ENCODE results near the gene RAD9B. TPM values are rescaled to one million over a fixed set of nuclear protein-coding genes. Genes with fewer than 3 reads are reported as not detected.

Gene RAD9B
- total RNA-seq, 1 donor from 2014 or later, result 1.8 TPM

GRCh38 chr12:110532644-110533043, 30.5 kb downstream of the RAD9B start:
- intact Hi-C loops (cut with DNase I), result no loop called here
- H3K36me3 ChIP-seq, result peaks cover 32% of the 10 kb centered on the region
- ATAC-seq (no peak), DNase-seq (no peak)
- H3K4me3 ChIP-seq, result no peak overlapping the region
- H3K9me3 ChIP-seq, result no peaks in the 10 kb centered on the region
- H3K4me1 ChIP-seq, result peaks cover under 1% of the 10 kb centered on the region
- no peak for TF ChIP-seq CTCF (IDR thresholded peaks at IDR 0.05)
- no peaks in the 10 kb centered on the region for H3K27me3 ChIP-seq
- H3K27ac ChIP-seq, result no peak overlapping the region

- no peak for DNase-seq
- TF ChIP-seq CTCF (IDR thresholded peaks at IDR 0.05), result no peak
- no peak for ATAC-seq
- Histone ChIP-seq H3K4me1 (peaks cover 5% of the 10 kb centered on the region), H3K27me3 (no peaks in the 10 kb centered on the region), H3K27ac (no peak overlapping the region), H3K9me3 (no peaks in the 10 kb centered on the region), H3K4me3 (no peak overlapping the region), H3K36me3 (peaks cover 42% of the 10 kb centered on the region)
- intact Hi-C loops (cut with DNase I), result no loop called here
Measured at GRCh38 chr12:110533607-110534006, 31.5 kb downstream of the RAD9B start.

- no peak for DNase-seq
- Histone ChIP-seq H3K4me1 (peaks cover 5% of the 10 kb centered on the region), H3K4me3 (no peak overlapping the region), H3K36me3 (peaks cover 48% of the 10 kb centered on the region), H3K27me3 (no peaks in the 10 kb centered on the region), H3K9me3 (no peaks in the 10 kb centered on the region), H3K27ac (no peak overlapping the region)
- intact Hi-C loops (cut with DNase I), result no loop called here
- no peak for ATAC-seq
- TF ChIP-seq CTCF (IDR thresholded peaks at IDR 0.05), result no peak
Measured at GRCh38 chr12:110534811-110535210, 32.7 kb downstream of the RAD9B start.

GRCh38 chr12:110536834-110537604, 34.9 kb downstream of the RAD9B start:
- Histone ChIP-seq H3K4me3 (no peak overlapping the region), H3K4me1 (peaks cover 5% of the 10 kb centered on the region), H3K36me3 (peaks cover 49% of the 10 kb centered on the region), H3K9me3 (no peaks in the 10 kb centered on the region), H3K27ac (no peak overlapping the region), H3K27me3 (no peaks in the 10 kb centered on the region)
- TF ChIP-seq CTCF (IDR thresholded peaks at IDR 0.05), result no peak
- DNase-seq (no peak), ATAC-seq (no peak)
- intact Hi-C loops (cut with DNase I), result no loop called here

GRCh38 chr12:110537605-110538409, 35.7 kb downstream of the RAD9B start:
- TF ChIP-seq CTCF (IDR thresholded peaks at IDR 0.05), result no peak
- DNase-seq (peak; percentile 80), ATAC-seq (peak; percentile 91)
- Histone ChIP-seq H3K36me3 (peaks cover 49% of the 10 kb centered on the region), H3K4me3 (no peak overlapping the region), H3K4me1 (peaks cover 10% of the 10 kb centered on the region), H3K27me3 (no peaks in the 10 kb centered on the region), H3K27ac (peak overlapping the region; percentile 15), H3K9me3 (no peaks in the 10 kb centered on the region)
- intact Hi-C loops (cut with DNase I), result no loop called here

Data from upper lobe of right lung (tissue), 1 donor.